Measurements from ENCODE around the gene SLC12A2. TPM values are rescaled to one million over a fixed set of nuclear protein-coding genes. Genes with fewer than 3 reads are reported as not detected.

Gene SLC12A2
- polyA plus RNA-seq, 1 donor from 2014 or later, result 28.6 TPM

DNA sequence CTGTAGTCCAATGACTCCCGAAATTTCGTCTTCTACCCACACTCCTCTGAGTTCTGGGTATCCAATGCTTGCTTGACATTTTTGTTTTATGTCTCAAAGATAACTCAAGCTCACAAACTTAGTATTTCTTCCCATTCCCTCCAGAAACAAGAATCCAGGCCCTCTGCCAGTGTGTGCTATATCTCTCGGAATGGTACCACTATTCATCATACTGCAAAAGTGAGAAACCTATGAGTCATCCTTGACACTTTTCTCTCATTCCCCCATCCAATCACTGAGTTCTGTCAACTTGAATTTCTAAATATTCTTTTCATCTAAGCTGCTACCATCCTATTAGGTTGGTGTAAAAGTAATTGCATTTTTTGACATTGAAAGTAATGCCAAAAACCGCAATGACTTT is 9.8 kb downstream of the SLC12A2 start:
- H2AFZ ChIP-seq (ENCODE audit: low read depth, low read length), result no peak overlapping the region
- no peaks in the 10 kb centered on the region for H3F3A ChIP-seq (ENCODE audit: insufficient read depth, low read length, poor library complexity, severe bottlenecking)
- no peaks in the 10 kb centered on the region for H3K9me3 ChIP-seq (ENCODE audit: low read length)
- H3K79me2 ChIP-seq (replicated peaks; ENCODE audit: insufficient read depth, low read length), result peaks cover 9% of the 10 kb centered on the region
- H4K20me1 ChIP-seq (ENCODE audit: insufficient read depth), result no peaks in the 10 kb centered on the region
- no peak overlapping the region for H3K9ac ChIP-seq (ENCODE audit: low read length)
- H3K27me3 ChIP-seq (ENCODE audit: insufficient read depth, low read depth, low read length), result no peaks in the 10 kb centered on the region
- H3K36me3 ChIP-seq (ENCODE audit: insufficient read depth, low read length), result no peaks in the 10 kb centered on the region
- H3K4me2 ChIP-seq (ENCODE audit: low read length), result no peak overlapping the region
- TF ChIP-seq, protein P1, sequence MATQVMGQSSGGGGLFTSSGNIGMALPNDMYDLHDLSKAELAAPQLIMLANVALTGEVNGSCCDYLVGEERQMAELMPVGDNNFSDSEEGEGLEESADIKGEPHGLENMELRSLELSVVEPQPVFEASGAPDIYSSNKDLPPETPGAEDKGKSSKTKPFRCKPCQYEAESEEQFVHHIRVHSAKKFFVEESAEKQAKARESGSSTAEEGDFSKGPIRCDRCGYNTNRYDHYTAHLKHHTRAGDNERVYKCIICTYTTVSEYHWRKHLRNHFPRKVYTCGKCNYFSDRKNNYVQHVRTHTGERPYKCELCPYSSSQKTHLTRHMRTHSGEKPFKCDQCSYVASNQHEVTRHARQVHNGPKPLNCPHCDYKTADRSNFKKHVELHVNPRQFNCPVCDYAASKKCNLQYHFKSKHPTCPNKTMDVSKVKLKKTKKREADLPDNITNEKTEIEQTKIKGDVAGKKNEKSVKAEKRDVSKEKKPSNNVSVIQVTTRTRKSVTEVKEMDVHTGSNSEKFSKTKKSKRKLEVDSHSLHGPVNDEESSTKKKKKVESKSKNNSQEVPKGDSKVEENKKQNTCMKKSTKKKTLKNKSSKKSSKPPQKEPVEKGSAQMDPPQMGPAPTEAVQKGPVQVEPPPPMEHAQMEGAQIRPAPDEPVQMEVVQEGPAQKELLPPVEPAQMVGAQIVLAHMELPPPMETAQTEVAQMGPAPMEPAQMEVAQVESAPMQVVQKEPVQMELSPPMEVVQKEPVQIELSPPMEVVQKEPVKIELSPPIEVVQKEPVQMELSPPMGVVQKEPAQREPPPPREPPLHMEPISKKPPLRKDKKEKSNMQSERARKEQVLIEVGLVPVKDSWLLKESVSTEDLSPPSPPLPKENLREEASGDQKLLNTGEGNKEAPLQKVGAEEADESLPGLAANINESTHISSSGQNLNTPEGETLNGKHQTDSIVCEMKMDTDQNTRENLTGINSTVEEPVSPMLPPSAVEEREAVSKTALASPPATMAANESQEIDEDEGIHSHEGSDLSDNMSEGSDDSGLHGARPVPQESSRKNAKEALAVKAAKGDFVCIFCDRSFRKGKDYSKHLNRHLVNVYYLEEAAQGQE (IDR thresholded peaks at IDR 0.05; ENCODE audit: borderline replicate concordance), result no peak
- TF ChIP-seq POLR2AphosphoS5 (IDR thresholded peaks at IDR 0.05) (no peak), TAF1 (IDR thresholded peaks at IDR 0.05; ENCODE audit: low read depth) (no peak), EP300 (conservative IDR thresholded peaks at IDR 0.05; ENCODE audit: poor library complexity, severe bottlenecking) (no peak), EZH2 (IDR thresholded peaks at IDR 0.05; ENCODE audit: borderline replicate concordance, insufficient read depth, low read length, poor library complexity, severe bottlenecking) (no peak)
- TF ChIP-seq, protein P2, sequence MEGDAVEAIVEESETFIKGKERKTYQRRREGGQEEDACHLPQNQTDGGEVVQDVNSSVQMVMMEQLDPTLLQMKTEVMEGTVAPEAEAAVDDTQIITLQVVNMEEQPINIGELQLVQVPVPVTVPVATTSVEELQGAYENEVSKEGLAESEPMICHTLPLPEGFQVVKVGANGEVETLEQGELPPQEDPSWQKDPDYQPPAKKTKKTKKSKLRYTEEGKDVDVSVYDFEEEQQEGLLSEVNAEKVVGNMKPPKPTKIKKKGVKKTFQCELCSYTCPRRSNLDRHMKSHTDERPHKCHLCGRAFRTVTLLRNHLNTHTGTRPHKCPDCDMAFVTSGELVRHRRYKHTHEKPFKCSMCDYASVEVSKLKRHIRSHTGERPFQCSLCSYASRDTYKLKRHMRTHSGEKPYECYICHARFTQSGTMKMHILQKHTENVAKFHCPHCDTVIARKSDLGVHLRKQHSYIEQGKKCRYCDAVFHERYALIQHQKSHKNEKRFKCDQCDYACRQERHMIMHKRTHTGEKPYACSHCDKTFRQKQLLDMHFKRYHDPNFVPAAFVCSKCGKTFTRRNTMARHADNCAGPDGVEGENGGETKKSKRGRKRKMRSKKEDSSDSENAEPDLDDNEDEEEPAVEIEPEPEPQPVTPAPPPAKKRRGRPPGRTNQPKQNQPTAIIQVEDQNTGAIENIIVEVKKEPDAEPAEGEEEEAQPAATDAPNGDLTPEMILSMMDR (IDR thresholded peaks at IDR 0.05; ENCODE audit: poor library complexity, severe bottlenecking), result no peak
- H3K9me2 ChIP-seq (ENCODE audit: insufficient read depth, low read length), result no peaks in the 10 kb centered on the region
- no peak overlapping the region for H3K27ac ChIP-seq (ENCODE audit: low read length)
- no peak overlapping the region for H3K4me3 ChIP-seq (ENCODE audit: low read length)

DNA sequence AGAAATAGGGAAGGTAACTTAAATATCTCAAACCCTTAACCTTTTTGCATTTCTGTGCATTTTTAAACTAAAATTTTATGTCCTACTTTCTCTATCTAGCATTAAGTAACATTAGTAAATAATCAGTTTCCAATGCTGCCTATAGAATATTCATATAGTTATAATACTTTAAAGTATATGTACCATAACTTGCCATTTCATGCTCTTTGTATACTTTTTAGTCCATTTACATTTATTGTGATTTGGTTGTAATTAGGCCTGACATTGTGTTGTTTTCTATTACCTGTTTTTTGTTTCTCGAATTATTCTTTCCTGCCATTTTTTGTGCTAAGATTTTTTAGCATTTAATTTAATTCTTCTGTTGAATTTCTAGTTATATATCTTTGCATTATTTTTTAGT is 13.7 kb downstream of the SLC12A2 start:
- Histone ChIP-seq H3K4me3 (ENCODE audit: low read length) (no peak overlapping the region), H3K9me3 (ENCODE audit: low read length) (no peaks in the 10 kb centered on the region), H3K36me3 (ENCODE audit: insufficient read depth, low read length) (no peaks in the 10 kb centered on the region), H3K9ac (ENCODE audit: low read length) (no peak overlapping the region), H3K27ac (ENCODE audit: low read length) (no peak overlapping the region), H3K27me3 (ENCODE audit: insufficient read depth, low read depth, low read length) (no peaks in the 10 kb centered on the region), H3F3A (ENCODE audit: insufficient read depth, low read length, poor library complexity, severe bottlenecking) (no peaks in the 10 kb centered on the region), H2AFZ (ENCODE audit: low read depth, low read length) (no peak overlapping the region), H3K4me2 (ENCODE audit: low read length) (no peak overlapping the region), H4K20me1 (ENCODE audit: insufficient read depth) (no peaks in the 10 kb centered on the region), H3K79me2 (replicated peaks; ENCODE audit: insufficient read depth, low read length) (peaks cover 12% of the 10 kb centered on the region), H3K9me2 (ENCODE audit: insufficient read depth, low read length) (no peaks in the 10 kb centered on the region)
- no peak for TF ChIP-seq RAD21 (conservative IDR thresholded peaks at IDR 0.05)
- no peak for TF ChIP-seq EP300 (conservative IDR thresholded peaks at IDR 0.05; ENCODE audit: poor library complexity, severe bottlenecking)
- no peak for TF ChIP-seq MXI1 (conservative IDR thresholded peaks at IDR 0.05; ENCODE audit: poor library complexity, severe bottlenecking)
- TF ChIP-seq, protein P1 (IDR thresholded peaks at IDR 0.05; ENCODE audit: borderline replicate concordance), result no peak
- no peak for TF ChIP-seq TAF1 (IDR thresholded peaks at IDR 0.05; ENCODE audit: low read depth)
- TF ChIP-seq SMC3 (conservative IDR thresholded peaks at IDR 0.05; ENCODE audit: poor library complexity), result no peak
- TF ChIP-seq POLR2AphosphoS5 (IDR thresholded peaks at IDR 0.05), result no peak
- TF ChIP-seq, protein P2 (IDR thresholded peaks at IDR 0.05; ENCODE audit: poor library complexity, severe bottlenecking), result no peak

All from neural cell (in vitro differentiated cells).